CD4-positive, alpha-beta T cell treated with Interleukin-15 for 1 hour (primary cell): ENCODE measurements around the gene MED4.
A peak's percentile ranks its signal among the peaks of the same experiment; 100 is the strongest.
"Not testable (repeated sequence)": the region's sequence is repeated elsewhere in the genome, so short reads cannot be mapped to it uniquely, and the experiment has no call there.

ENCODE experiments used
- DNase-seq: peaks from one replicate; pipeline ENCODE4 v3.0.0-alpha.2; 2020

MED4 gene

GRCh38 chr13:48093588-48093987 is 1.3 kb downstream of the MED4 start:
- no peak for DNase-seq

DNA sequence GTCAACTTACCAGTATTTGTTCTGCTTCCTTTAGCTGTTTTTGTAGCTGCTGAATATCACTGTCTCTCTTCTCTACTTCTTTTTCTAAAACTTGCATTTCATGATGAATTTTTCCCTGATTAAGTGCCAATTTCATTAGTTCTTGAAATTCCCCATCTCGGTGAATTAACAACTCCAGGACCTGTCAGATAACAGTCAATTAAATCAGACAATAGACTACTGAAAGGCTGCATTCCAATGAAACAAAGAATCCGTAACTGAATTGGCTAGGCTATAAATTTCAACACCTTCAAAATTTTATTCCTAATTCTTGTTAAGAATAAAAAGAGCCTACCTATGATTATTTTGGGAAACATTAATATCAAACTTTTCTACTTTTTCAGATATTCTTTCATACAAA is 8.6 kb downstream of the MED4 start:
- no peak for DNase-seq

- no peak for DNase-seq
Observed at GRCh38 chr13:48081739-48082138, 13.2 kb downstream of the MED4 start.

GRCh38 chr13:48078251-48078656 is 16.6 kb downstream of the MED4 start:
- peak; percentile 26 for DNase-seq

GRCh38 chr13:48074006-48074405 is 20.9 kb downstream of the MED4 start:
- DNase-seq, result no peak

- no peak for DNase-seq
Observed at GRCh38 chr13:48072787-48073186, 22.1 kb downstream of the MED4 start.

DNA sequence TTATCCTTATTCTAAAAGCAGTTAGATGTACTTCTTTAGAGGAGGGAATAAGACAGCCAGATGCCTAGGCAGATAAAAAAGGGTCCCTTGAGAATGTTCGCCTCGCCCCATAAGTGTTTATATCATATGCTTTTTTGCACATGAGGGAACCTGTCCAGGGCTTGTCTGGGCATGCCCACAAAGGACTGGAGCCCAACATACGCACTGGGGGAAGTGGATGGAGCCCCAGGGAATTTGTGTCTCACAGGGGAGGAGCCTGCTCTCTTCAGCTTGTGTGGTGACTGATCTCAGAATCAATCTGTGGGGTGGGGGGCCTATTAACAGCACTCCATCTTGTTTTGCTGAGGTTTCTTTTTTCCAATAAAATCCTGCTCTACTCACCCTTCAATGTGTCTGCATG is 22.6 kb downstream of the MED4 start:
- DNase-seq, result no peak

DNA sequence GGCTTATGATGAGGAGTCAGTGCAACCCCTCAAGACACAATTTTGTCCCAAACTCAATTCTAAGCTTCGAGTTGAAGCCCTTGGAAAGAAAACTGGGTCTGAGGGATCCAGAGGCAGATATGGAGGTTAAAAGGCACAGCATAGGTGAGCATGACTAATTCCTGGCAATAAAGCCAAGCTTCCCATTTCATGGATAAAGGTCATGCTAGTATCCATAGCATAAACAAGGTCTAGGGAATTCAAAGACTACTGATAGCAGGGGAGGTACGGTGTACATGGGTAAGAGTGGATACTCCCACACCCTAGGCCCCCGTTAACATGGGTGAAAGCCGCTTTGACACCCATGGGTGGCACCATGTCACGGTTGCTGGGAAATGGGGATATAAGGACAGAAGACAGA is 24.0 kb downstream of the MED4 start:
- DNase-seq, result no peak

- DNase-seq, result no peak
Observed at GRCh38 chr13:48069573-48069972, 25.3 kb downstream of the MED4 start.

GRCh38 chr13:48068952-48069351 is 26.0 kb downstream of the MED4 start:
- no peak for DNase-seq

DNA sequence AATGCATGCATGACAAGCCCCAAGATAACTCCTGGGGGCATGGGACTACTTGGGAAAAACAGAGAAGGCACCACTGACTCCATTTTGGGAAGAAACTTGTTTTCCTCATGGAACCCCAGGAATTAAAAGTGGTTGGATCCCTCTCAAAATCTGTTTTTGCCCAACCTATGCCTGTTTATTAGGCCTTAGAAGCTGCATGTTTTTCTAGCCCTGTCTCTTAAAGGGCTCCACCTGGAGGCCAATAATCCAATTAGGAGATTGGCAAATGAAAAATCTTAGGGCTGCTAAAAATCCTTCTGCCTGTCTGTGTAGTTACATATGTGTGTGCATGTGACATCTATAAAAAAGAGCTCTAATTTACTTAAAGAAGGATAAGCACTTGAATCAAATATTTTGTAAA is 26.9 kb downstream of the MED4 start:
- DNase-seq, result no peak

DNA sequence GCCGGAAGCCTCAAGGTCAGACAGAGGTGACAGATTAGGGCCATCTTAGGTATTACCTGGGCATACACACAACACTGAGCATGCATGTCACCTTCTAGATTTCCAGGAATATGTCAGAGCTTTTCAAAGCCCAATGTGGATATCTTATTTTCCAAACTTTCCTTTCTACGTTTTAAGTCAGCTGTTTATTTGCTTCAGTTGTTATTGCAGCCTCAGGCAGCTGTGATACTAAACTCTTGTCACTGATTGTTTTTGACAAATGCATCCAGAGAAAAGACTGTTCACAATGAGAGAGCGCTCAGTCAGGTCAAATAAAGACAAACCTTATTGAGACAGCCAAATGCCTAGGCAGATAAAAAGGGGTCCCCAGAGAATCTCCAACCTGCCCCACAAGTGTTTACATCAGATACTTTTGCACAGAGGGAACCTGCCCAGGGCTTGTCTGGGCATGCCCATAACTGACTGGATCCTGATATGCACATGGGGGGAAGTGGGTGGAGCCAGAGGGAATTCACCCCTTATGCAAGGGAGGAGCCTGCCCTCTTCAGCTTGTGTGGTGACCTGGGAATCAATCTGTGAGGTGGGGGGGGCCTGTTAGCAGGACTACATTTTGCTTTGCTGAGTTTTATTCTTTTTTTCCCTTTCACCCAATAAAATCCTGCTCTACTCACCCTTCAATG is 28.5 kb downstream of the MED4 start:
- DNase-seq, result no peak

DNA sequence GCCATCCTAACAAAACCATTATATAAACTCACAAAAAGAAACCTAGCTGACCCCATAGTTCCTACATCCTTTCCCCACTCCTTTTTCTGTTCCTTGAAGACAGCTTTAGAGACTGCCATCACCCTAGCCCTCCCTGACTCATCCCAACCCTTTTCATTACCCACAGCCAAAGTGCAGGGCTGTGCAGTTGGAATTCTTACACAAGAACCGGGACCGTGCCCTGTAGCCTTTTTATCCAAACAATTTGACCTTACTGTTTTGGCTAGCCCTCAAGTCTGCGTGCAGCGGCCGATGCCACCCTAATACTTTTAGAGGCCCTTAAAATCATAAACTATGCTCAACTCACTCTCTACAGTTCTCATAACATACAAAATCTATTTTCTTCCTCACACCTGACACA is 35.0 kb downstream of the MED4 start:
- not testable (repeated sequence) for DNase-seq

DNA sequence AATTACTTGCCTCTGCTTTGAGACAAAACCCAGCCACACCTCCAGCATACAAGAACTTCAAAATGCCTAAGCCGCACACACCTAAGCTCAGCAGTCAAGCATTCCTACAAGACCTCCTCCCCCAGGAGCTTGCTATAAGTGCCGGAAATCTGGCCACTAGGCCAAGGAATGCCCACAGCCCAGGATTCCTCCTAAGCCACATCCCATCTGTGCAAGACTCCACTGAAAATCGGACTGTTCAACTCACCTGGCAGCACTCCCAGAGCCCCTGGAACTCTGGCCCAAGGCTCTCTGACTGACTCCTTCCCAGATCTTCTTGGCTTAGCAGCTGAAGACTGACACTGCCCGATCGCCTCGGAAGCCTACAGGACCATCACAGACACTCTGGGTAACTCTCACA is 36.4 kb downstream of the MED4 start:
- not testable (repeated sequence) for DNase-seq

DNA sequence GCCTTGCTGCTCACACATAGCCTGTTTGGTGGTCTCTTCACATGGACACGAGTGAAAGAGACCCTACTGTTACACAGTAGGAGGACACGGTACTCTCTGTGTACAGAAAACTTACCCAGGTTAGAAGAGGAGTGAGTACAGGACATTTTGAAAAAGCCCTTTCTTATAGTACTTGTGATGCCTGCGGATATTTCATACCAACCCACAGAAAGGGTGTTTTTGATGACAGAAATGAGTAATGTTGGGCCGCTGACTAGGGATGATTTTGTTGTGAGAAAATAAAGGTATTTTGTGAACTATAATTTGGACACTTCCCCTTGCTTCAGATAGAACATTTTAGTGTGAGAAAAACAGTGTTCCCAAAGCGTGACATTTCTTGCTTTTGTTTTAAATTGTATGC is 39.2 kb downstream of the MED4 start:
- DNase-seq, result no peak

GRCh38 chr13:48054601-48055000 is 40.3 kb downstream of the MED4 start:
- no peak for DNase-seq

DNA sequence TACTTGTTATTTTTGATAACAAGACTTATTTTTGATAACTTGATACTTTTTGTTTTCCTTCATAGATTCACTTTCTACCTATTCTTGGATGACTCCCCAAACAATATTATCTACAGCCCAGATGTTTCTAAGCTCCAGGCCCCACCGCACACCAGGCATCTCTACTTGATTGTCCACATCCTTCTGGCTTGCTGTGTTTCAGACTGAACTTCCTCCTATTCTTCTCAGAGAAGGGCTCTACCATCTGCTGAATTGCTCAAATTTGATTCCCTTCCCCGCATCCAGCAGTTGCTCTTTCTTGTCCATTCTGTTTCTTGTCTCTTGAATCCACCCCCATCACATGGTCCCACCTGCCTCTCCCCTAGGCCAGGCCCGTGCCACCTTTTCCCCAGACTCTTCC is 44.4 kb downstream of the MED4 start:
- DNase-seq, result no peak

DNA sequence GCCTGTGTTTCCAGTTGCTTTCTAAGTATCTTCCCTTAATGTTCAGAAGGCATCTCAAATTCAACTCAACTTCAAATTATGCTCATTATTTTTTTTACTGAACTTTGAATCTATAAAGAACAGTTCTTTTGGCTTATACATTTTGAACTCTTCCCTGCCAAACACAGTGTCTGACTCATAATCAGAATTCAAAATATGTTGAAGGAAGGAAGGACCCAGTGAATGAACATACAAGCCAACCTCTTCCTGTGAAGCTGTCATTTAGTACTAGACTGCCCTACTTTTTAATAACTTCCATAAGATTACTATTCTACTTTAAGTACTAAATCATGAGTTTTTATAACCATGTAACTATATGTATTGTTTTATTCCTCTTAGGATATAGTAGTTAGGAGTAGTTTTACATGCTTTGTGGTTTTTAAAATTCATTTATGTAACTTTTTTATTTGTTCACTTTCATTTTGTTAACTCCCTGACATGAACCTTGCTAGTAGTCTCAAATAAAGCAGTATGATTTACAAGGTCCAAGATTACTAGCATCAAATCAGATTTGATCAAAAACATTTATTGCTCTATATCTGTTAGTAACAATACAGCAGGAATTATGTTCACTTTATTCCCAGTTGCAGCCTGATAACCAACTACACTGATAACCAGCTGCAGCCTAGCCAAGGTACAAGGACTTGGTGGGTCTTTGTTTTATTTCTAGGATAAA is 51.0 kb downstream of the MED4 start:
- DNase-seq, result no peak

GRCh38 chr13:48042894-48043293 is 52.0 kb downstream of the MED4 start:
- DNase-seq, result no peak

GRCh38 chr13:48040896-48041295 is 54.0 kb downstream of the MED4 start:
- DNase-seq, result no peak

DNA sequence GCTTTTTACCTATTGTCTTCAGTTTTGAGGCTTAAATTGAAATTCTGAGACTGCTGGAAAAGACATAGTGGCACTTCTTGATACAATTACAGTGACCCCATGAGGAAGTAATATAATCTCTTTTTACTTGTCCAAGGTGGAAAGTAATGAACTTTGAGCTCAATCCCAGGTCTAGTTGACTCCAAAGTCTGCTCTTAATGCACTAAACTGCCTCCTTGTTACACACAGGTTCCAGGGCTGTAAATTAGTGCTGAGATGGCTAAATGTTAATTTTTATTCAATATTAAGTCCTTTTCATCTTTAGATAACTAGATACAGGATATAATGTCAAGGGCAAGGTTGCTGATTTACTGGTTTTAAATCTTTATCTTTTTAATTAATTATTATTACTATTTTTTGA is 54.9 kb downstream of the MED4 start:
- DNase-seq, result no peak

DNA sequence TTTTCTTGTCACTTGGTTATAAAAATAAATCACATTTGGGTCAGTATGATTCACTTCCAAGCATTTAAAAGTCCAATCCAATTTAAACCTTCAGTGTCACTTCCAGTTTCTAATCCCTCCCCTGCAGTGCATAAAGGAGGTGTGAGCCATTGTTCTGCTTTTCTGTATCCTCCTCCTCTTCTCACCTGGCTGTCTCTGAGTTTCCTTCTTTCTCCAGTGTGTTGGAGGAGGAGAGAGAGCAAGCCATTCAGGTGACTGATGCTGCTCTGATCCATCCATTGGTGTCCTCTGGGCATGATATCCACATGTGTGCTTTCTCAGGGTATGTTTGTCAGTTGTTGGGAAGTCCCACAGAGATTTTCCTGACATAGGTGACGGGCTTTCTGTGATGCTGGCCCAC is 56.1 kb downstream of the MED4 start:
- DNase-seq, result no peak

DNA sequence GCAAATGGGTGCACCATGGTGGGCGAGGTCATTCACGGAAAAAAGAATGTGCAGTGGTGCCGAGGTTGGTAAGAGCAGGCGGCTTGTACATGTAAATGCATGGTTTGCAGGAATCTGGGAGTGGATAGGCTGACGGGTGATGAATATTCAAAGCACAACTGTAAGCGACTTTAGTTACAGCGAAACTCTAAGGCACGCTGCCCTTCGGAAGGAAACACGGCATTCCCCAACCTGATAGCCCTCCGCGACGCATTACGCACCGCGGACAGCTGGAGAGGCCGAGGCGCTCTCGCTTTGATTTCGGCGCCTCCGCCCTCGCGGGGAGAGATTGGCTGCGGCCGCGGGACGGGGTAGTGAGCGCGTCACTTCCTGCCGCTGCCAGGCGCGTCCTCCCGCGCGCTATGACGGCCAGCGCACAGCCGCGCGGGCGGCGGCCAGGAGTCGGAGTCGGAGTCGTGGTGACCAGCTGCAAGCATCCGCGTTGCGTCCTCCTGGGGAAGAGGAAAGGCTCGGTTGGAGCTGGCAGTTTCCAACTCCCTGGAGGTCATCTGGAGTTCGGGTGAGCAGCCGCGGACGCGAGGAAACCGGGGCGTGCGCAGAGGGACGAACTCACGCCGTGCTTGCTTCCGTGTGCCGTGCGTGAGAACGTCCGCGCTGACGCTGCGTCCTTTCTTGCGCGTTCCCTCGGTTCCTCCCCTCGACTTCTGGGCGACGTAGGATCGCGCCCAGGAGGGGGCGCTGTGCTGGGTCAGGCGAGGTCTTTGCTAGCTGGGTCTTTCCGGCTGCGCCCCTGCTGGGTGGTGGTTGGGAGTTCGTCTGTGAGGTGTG is 57.3 kb downstream of the MED4 start, which contains the start of gene NUDT15:
TSS of gene NUDT15 (plus strand) at position 381 of the 828 bp plus-strand sequence. CDS start at position 402, 21 bp downstream.
- peak; percentile 93 for DNase-seq

GRCh38 chr13:48029859-48030258 is 65.0 kb downstream of the MED4 start:
- DNase-seq, result no peak
